Astrocyte (in vitro differentiated cells and primary cell): ENCODE results near the gene SEMA4G. TPM values are rescaled to one million over a fixed set of nuclear protein-coding genes. Genes with fewer than 3 reads are reported as not detected.

Experiments used
- DNase-seq: peaks from one replicate; pipeline ENCODE4 v3.0.0-alpha.2; 2010; ENCODE audit warnings: low read depth
- FAIRE-seq: peaks from 2 replicates; lab custom pipeline; 2011; peaks lifted over from hg19 to GRCh38; lab: Jason Lieb, UNC
- H2AFZ ChIP-seq: 2 replicates; pipeline ENCODE4 v1.6.0; 2012; ENCODE audit warnings: low read depth, low read length, inconsistent platforms
- H3K27ac ChIP-seq: 2 replicates; pipeline ENCODE4 v1.5.1; 2011; ENCODE audit warnings: low read depth, low read length, inconsistent platforms
- H3K27me3 ChIP-seq: 2 replicates; pipeline ENCODE4 v1.6.0; 2011; ENCODE audit warnings: low read length, inconsistent platforms; ENCODE audit not compliant: insufficient read depth
- H3K36me3 ChIP-seq: 2 replicates; pipeline ENCODE4 v1.5.1; 2011; ENCODE audit warnings: low read length, inconsistent platforms; ENCODE audit not compliant: insufficient read depth
- H3K4me1 ChIP-seq: 2 replicates; pipeline ENCODE4 v1.5.1; 2011; ENCODE audit warnings: low read length, inconsistent platforms; ENCODE audit not compliant: insufficient read depth
- H3K4me2 ChIP-seq: 2 replicates; pipeline ENCODE4 v1.6.0; 2012; ENCODE audit warnings: low read length, inconsistent platforms
- H3K4me3 ChIP-seq: 2 replicates; pipeline ENCODE4 v1.5.1; 2011; ENCODE audit warnings: low read depth, mild to moderate bottlenecking, low read length, inconsistent platforms; ENCODE audit not compliant: insufficient read depth
- H3K79me2 ChIP-seq: 2 replicates; pipeline ENCODE4 v1.6.0; 2012; ENCODE audit warnings: mild to moderate bottlenecking, low read length, inconsistent platforms; ENCODE audit not compliant: insufficient read depth
- H3K9ac ChIP-seq: 2 replicates; pipeline ENCODE4 v1.6.0; 2012; ENCODE audit warnings: mild to moderate bottlenecking, low read length, inconsistent platforms
- H3K9me3 ChIP-seq: 2 replicates; pipeline ENCODE4 v1.5.1; 2012; ENCODE audit warnings: low read depth, mild to moderate bottlenecking, low read length, inconsistent platforms; ENCODE audit not compliant: insufficient read depth
- H4K20me1 ChIP-seq: 2 replicates; pipeline ENCODE4 v1.6.0; 2012; ENCODE audit warnings: low read length, inconsistent platforms; ENCODE audit not compliant: insufficient read depth
- H3K27ac Mint-ChIP-seq: one replicate; pipeline ENCODE4 v1.8.0; 2021; ENCODE audit warnings: mild to moderate bottlenecking, mixed read lengths; ENCODE audit not compliant: unreplicated experiment
- H3K27me3 Mint-ChIP-seq: one replicate; pipeline ENCODE4 v1.8.0; 2021; ENCODE audit warnings: low read depth, mixed read lengths; ENCODE audit not compliant: unreplicated experiment
- H3K36me3 Mint-ChIP-seq: one replicate; pipeline ENCODE4 v1.8.0; 2021; ENCODE audit warnings: low read depth, mixed read lengths; ENCODE audit not compliant: unreplicated experiment
- H3K4me1 Mint-ChIP-seq: one replicate; pipeline ENCODE4 v1.8.0; 2021; ENCODE audit warnings: low read depth, mixed read lengths; ENCODE audit not compliant: unreplicated experiment
- H3K4me3 Mint-ChIP-seq: one replicate; pipeline ENCODE4 v1.8.0; 2021; ENCODE audit warnings: mild to moderate bottlenecking, moderate library complexity, mixed read lengths; ENCODE audit not compliant: unreplicated experiment
- H3K9me3 Mint-ChIP-seq: one replicate; pipeline ENCODE4 v1.8.0; 2021; ENCODE audit warnings: mild to moderate bottlenecking, mixed read lengths; ENCODE audit not compliant: unreplicated experiment
- CTCF ChIP-seq: IDR thresholded peaks from 2 replicates; pipeline ENCODE4 v1.5.1; 2011; ENCODE audit warnings: low read depth, mild to moderate bottlenecking, inconsistent platforms, low read length, moderate library complexity; ENCODE audit not compliant: insufficient read depth
- EZH2 ChIP-seq: IDR thresholded peaks from 2 replicates; pipeline ENCODE4 v1.6.1; 2012; ENCODE audit warnings: mild to moderate bottlenecking, low read length, inconsistent platforms; ENCODE audit not compliant: insufficient read depth
- total RNA-seq: library from RNA; stranded (reverse); gene quantifications from 2 replicates; pipeline ENCODE4 v1.2.1, GENCODE V29; 2021

Gene SEMA4G
- total RNA-seq, 1 donor from 2014 or later, result 5.9 TPM

DNA sequence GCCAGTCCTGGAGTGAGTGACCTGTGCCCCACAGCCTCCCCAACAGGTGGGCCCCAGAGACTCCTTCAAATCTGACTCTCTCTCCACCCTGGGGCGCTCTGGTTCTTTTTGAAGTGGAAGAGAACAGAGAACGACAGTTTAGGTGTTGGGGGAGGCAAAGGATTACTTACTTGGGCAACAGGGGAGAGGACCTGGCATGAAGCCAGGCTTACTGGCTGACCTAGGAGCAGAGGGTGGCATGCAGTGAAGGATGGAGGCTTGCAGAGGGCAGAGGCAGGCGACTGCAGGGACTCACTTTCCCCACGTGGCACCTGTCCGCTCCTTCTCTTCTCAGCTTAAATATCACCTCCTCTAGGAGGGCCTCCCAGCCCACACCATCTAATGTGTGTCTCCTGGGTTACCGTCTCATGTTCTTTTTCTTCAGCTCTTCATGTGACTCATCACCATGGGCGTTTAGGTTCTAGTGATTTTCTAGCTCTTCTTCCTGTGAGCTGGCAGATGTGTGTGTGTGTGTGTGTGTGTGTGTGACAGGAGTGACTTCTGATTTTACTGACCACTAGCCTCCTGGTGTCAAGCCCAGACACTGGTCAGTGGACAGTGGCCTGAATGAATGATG lies 45.8 kb downstream of the SEMA4G start:
- no peak overlapping the region for H3K27ac ChIP-seq
- H3K27ac Mint-ChIP-seq, result no peak overlapping the region

DNA sequence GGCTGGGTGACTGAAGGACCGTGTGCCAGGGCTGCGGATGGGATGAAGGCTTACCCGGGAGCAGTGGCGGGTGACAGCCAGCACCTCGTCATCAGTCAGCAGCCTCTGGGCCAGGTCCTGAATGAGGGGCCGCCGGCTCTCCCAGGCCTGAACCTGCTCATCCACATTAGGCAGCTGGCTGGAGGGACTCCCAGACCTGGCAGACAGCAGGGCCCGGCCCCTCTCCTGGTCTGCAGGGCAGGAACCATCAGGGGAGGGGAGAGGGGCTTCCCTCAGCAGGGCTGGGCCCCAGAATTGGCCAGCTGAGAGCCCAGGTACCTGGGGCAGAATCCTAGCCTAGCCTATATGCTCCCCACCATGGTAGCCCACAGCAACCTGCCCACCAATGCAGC lies 46.3 kb downstream of the SEMA4G start:
- H4K20me1 ChIP-seq, result peaks cover 2% of the 10 kb centered on the region
- Mint-ChIP-seq H3K27ac (no peak overlapping the region), H3K27me3 (peaks cover 18% of the 10 kb centered on the region), H3K9me3 (no peaks in the 10 kb centered on the region), H3K4me3 (no peak overlapping the region), H3K4me1 (peaks cover 23% of the 10 kb centered on the region), H3K36me3 (peaks cover 2% of the 10 kb centered on the region)
- H3K4me2 ChIP-seq, result peak overlapping the region; percentile 24
- no peaks in the 10 kb centered on the region for H3K27me3 ChIP-seq
- no peaks in the 10 kb centered on the region for H3K9me3 ChIP-seq
- H3K9ac ChIP-seq, result no peak overlapping the region
- no peaks in the 10 kb centered on the region for H3K79me2 ChIP-seq
- peaks cover 43% of the 10 kb centered on the region for H3K4me1 ChIP-seq
- no peak overlapping the region for H3K27ac ChIP-seq
- no peak overlapping the region for H3K4me3 ChIP-seq
- TF ChIP-seq CTCF, result no peak
- H2AFZ ChIP-seq, result no peak overlapping the region
- H3K36me3 ChIP-seq, result no peaks in the 10 kb centered on the region
- DNase-seq, result no peak
- FAIRE-seq, result no peak

More for the DNA sequence above, 45.8 kb downstream of the SEMA4G start:
- Histone ChIP-seq H3K4me3 (no peak overlapping the region), H3K79me2 (no peaks in the 10 kb centered on the region), H3K4me2 (peak overlapping the region; percentile 24), H2AFZ (no peak overlapping the region), H3K9me3 (no peaks in the 10 kb centered on the region), H3K9ac (no peak overlapping the region), H3K36me3 (no peaks in the 10 kb centered on the region), H3K27me3 (no peaks in the 10 kb centered on the region), H4K20me1 (peaks cover 2% of the 10 kb centered on the region), H3K4me1 (peaks cover 43% of the 10 kb centered on the region)
- FAIRE-seq (peak; percentile 23), DNase-seq (peak; percentile 86)
- Mint-ChIP-seq H3K4me3 (no peak overlapping the region), H3K36me3 (peaks cover 2% of the 10 kb centered on the region), H3K27me3 (peaks cover 18% of the 10 kb centered on the region), H3K9me3 (no peaks in the 10 kb centered on the region), H3K4me1 (peaks cover 23% of the 10 kb centered on the region)
- TF ChIP-seq CTCF, result no peak
- no peak for TF ChIP-seq EZH2

- peak overlapping the region; percentile 34 for H3K27ac Mint-ChIP-seq
- no peak overlapping the region for H2AFZ ChIP-seq
Observed at GRCh38 chr10:101016814-101017213, 47.5 kb downstream of the SEMA4G start.

More at GRCh38 chr10:101016814-101017213, 47.5 kb downstream of the SEMA4G start:
- H3K9me3 Mint-ChIP-seq, result no peaks in the 10 kb centered on the region
- H3K9ac ChIP-seq, result no peak overlapping the region
- H3K4me3 ChIP-seq, result no peak overlapping the region
- H3K4me1 Mint-ChIP-seq, result peaks cover 23% of the 10 kb centered on the region
- no peak overlapping the region for H3K4me3 Mint-ChIP-seq
- no peak overlapping the region for H3K27ac ChIP-seq
- no peaks in the 10 kb centered on the region for H3K27me3 ChIP-seq
- peaks cover 2% of the 10 kb centered on the region for H4K20me1 ChIP-seq
- FAIRE-seq, result no peak
- DNase-seq, result no peak
- no peak overlapping the region for H3K4me2 ChIP-seq
- peaks cover 26% of the 10 kb centered on the region for H3K27me3 Mint-ChIP-seq
- peaks cover 42% of the 10 kb centered on the region for H3K4me1 ChIP-seq
- peaks cover 2% of the 10 kb centered on the region for H3K36me3 Mint-ChIP-seq
- TF ChIP-seq EZH2, result no peak
- TF ChIP-seq CTCF, result no peak
- H3K36me3 ChIP-seq, result no peaks in the 10 kb centered on the region
- no peaks in the 10 kb centered on the region for H3K9me3 ChIP-seq
- H3K79me2 ChIP-seq, result no peaks in the 10 kb centered on the region
